ENCODE data around the gene FAM120A.

FAM120A gene

DNA sequence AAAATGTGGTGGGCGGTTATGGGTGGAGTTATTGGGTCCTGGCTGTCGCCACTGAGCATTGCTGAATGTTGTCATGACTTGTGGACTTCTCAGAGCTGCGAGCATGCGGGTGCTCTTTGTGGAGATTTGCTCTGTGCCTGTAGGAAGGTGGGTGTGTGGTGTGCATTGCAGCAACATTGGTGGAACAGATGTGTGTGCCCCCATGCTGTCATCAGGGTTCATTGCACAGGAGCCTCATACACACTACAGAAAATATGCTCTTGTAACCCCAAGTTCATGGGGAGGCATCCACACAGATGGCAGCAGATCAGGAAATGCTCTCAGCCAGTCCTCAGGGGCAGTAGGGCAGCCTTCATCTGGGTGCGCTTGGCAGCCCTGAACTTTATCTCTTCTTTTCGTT lies 69.0 kb downstream of the FAM120A start:
- Mint-ChIP-seq H3K27ac (no peak overlapping the region), H3K27me3 (ENCODE audit: low read depth) (no peaks in the 10 kb centered on the region)

GRCh38 chr9:93522736-93523135 lies 71.3 kb downstream of the FAM120A start:
- no peaks in the 10 kb centered on the region for H3K4me1 Mint-ChIP-seq
- no peak overlapping the region for H3K27ac Mint-ChIP-seq
- H3K36me3 Mint-ChIP-seq (ENCODE audit: low read depth) = peaks cover 46% of the 10 kb centered on the region
- TF ChIP-seq CTCF (IDR thresholded peaks at IDR 0.05; ENCODE audit: unreplicated experiment in 3 of 3) = no peak
- no peaks in the 10 kb centered on the region for H3K27me3 Mint-ChIP-seq (ENCODE audit: low read depth)
- H3K4me3 Mint-ChIP-seq = no peak overlapping the region
- H3K9me3 Mint-ChIP-seq = no peaks in the 10 kb centered on the region

More for the DNA sequence above, 69.0 kb downstream of the FAM120A start:
- Mint-ChIP-seq H3K9me3 (no peaks in the 10 kb centered on the region), H3K36me3 (ENCODE audit: low read depth) (peaks cover 42% of the 10 kb centered on the region), H3K4me1 (no peaks in the 10 kb centered on the region), H3K4me3 (no peak overlapping the region)
- TF ChIP-seq CTCF (IDR thresholded peaks at IDR 0.05; ENCODE audit: unreplicated experiment in 3 of 3) = no peak

DNA sequence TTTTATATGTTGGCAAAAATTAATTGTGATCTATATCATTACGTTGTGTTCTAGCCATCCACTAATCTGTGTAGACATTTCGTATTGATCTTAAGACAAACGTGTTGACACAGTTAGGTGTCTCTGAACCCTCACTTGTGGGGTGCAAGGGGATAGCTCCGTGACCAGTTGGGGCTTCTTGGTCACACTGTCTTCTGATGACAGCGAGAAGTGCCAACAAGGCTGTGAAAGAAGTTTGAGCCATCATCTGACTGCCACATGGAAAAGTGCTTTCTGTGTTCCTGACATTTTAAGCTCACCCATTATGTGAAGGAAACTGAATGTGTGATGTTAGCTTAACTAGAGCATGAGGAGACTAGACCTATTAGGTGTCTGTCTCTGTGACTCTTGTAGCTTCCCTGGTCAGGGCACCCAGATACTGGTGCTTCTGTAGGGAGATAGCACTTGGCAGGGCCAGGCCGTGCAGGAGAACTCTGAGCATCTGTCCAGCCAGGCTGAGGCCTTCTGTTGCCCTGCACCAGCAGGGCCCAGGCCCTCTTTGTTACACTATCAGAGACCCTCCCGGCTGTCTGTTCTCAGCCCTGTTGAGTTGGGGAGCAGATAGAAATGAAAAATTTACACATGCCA lies 72.1 kb downstream of the FAM120A start:
- TF ChIP-seq CTCF (IDR thresholded peaks at IDR 0.05; ENCODE audit: unreplicated experiment in 3 of 3) = no peak
- Mint-ChIP-seq H3K27ac (no peak overlapping the region), H3K4me1 (no peaks in the 10 kb centered on the region), H3K4me3 (no peak overlapping the region), H3K9me3 (no peaks in the 10 kb centered on the region), H3K36me3 (ENCODE audit: low read depth) (peaks cover 44% of the 10 kb centered on the region), H3K27me3 (ENCODE audit: low read depth) (no peaks in the 10 kb centered on the region)

- H3K4me1 Mint-ChIP-seq = no peaks in the 10 kb centered on the region
- TF ChIP-seq CTCF (IDR thresholded peaks at IDR 0.05; ENCODE audit: unreplicated experiment in 3 of 3) = no peak
- no peaks in the 10 kb centered on the region for H3K27me3 Mint-ChIP-seq (ENCODE audit: low read depth)
- H3K9me3 Mint-ChIP-seq = no peaks in the 10 kb centered on the region
- H3K36me3 Mint-ChIP-seq (ENCODE audit: low read depth) = peaks cover 50% of the 10 kb centered on the region
- H3K4me3 Mint-ChIP-seq = no peak overlapping the region
- no peak overlapping the region for H3K27ac Mint-ChIP-seq
Measured at GRCh38 chr9:93525476-93525875, 74.0 kb downstream of the FAM120A start.

DNA sequence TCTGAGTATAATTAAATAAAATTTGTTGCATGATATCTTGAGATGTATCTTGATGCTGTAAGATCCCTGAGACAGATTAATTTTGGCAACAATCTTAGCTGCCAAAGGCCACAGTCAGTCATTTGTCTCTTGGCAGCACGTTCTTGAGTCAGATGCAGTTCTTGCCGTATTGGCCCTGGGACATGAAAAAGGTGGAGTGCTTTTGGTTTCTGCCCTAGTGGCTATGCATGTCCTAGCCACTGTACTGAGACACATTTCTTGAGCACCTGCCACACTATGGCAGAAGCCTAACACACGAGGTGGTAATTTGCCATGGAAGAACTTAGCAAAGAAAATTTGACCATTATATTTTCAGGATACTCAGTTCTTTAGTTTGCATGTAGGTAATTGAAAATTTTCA lies 79.9 kb downstream of the FAM120A start:
- peaks cover 12% of the 10 kb centered on the region for H3K4me1 Mint-ChIP-seq
- peaks cover 78% of the 10 kb centered on the region for H3K36me3 Mint-ChIP-seq (ENCODE audit: low read depth)
- H3K9me3 Mint-ChIP-seq = no peaks in the 10 kb centered on the region
- H3K27ac Mint-ChIP-seq = no peak overlapping the region
- H3K27me3 Mint-ChIP-seq (ENCODE audit: low read depth) = no peaks in the 10 kb centered on the region
- H3K4me3 Mint-ChIP-seq = no peak overlapping the region
- no peak for TF ChIP-seq CTCF (IDR thresholded peaks at IDR 0.05; ENCODE audit: unreplicated experiment in 3 of 3)

DNA sequence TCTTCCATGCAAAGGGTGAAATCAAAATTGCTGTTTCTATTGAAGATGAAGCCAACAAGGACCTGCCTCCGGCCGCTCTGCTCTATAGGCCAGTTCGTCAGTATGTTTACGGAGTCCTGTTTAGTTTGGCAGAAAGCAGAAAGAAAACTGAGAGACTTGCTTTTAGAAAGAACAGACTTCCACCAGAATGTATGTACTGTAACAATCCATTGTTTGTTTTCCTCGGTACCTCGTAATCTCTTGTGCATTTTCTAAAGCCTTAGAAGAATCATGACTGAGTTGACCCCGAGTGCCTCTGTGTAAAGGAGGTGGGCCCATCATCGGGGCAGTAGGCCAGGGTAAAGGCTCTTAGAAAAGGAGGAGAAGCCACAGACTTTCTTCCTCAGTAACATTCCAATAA lies 80.7 kb downstream of the FAM120A start:
- peak overlapping the region in 1 of 3 experiments; percentile 53 for H3K27ac Mint-ChIP-seq
- peaks cover 72% of the 10 kb centered on the region for H3K36me3 Mint-ChIP-seq (ENCODE audit: low read depth)
- H3K9me3 Mint-ChIP-seq = no peaks in the 10 kb centered on the region
- peaks cover 12% of the 10 kb centered on the region for H3K4me1 Mint-ChIP-seq
- H3K27me3 Mint-ChIP-seq (ENCODE audit: low read depth) = no peaks in the 10 kb centered on the region
- TF ChIP-seq CTCF (IDR thresholded peaks at IDR 0.05; ENCODE audit: unreplicated experiment in 3 of 3) = no peak
- H3K4me3 Mint-ChIP-seq = no peak overlapping the region

Data from nephron (organoid).